K562 (cell line): ENCODE measurements around the gene PNMA8B. TPM values are rescaled to one million over a fixed set of nuclear protein-coding genes. Genes with fewer than 3 reads are reported as not detected.

ENCODE experiments used
- ATAC-seq: fragments of 200-7000 bp; cut with Tn5 transposase; 3 replicates; pipeline ENCODE4 v1.9.1; 2020; ENCODE audit warnings: moderate library complexity
- BruUV-seq: library from RNA; stranded (reverse); fragments of 400-500 nt; replicated peaks from 2 replicates; lab custom pipeline; 2021; lab: Mats Ljungman, UMichigan
- CTCF ChIA-PET: fragments of 300-600 bp; formaldehyde crosslinking; extraction: SDS; loops from one replicate; lab custom pipeline; 2021; ENCODE audit warnings: low intra/inter-chr PET ratio; lab: Yijun Ruan, JAX
- POLR2A ChIA-PET: fragments of 300-600, 350-650 bp; sonication (Branson Sonifier 250); formaldehyde crosslinking; extraction: SDS; loops from one replicate; lab custom pipeline; 2021; ENCODE audit warnings: antibody characterized with exemption, inconsistent platforms; lab: Yijun Ruan, JAX
- DNase-seq, 4 experiments: peaks; one replicate each; pipeline versions ENCODE4 v3.0.0 to v3.0.0-alpha.2; 2011 to 2018; ENCODE audit warnings: low spot score in 3 of 4, mixed read lengths in 3 of 4; ENCODE audit errors: extremely low read depth in 1 of 4
- FAIRE-seq: peaks from 2 replicates; lab custom pipeline; 2011; peaks lifted over from hg19 to GRCh38; lab: Jason Lieb, UNC
- H2AFZ ChIP-seq: 2 replicates; pipeline ENCODE4 v1.6.0; 2011; ENCODE audit warnings: low read depth, low read length, control low read depth, inconsistent platforms
- H3K27ac ChIP-seq: fragments of 200-600 bp; 3 replicates; pipeline ENCODE4 v1.8.0; 2011; ENCODE audit warnings: low read depth, mild to moderate bottlenecking, control low read depth, inconsistent platforms, low read length, moderate library complexity, mixed read lengths; ENCODE audit errors: extremely low read depth
- H3K27me3 ChIP-seq, 2 experiments: fragments of 300-600 bp in 1 of 2; 2 replicates in 1 of 2; 3 replicates in 1 of 2; pipeline versions ENCODE4 v1.6.0 to v1.8.0; 2011; ENCODE audit warnings: inconsistent platforms in 2 of 2, low read length in 2 of 2, mild to moderate bottlenecking in 1 of 2, mixed read lengths in 1 of 2, moderate library complexity in 1 of 2; ENCODE audit not compliant: control insufficient read depth in 2 of 2, insufficient read depth in 2 of 2
- H3K36me3 ChIP-seq: fragments of 300-600 bp; 3 replicates; pipeline ENCODE4 v1.8.0; 2011; ENCODE audit warnings: mild to moderate bottlenecking, low read length, inconsistent platforms; ENCODE audit not compliant: control insufficient read depth, insufficient read depth
- H3K4me1 ChIP-seq, 2 experiments: fragments of 200-600 bp in 1 of 2; replicated peaks in 1 of 2; 2 replicates in 1 of 2; 3 replicates in 1 of 2; pipeline versions ENCODE4 v1.5.1 to v1.8.0; 2011; ENCODE audit warnings: inconsistent platforms in 2 of 2, low read length in 2 of 2, mild to moderate bottlenecking in 1 of 2, mixed read lengths in 1 of 2, moderate library complexity in 1 of 2; ENCODE audit not compliant: control insufficient read depth in 2 of 2, insufficient read depth in 2 of 2
- H3K4me2 ChIP-seq: 2 replicates; pipeline ENCODE4 v1.6.1; 2011; ENCODE audit warnings: low read length, control low read depth, inconsistent platforms, mixed read lengths; ENCODE audit not compliant: insufficient read depth
- H3K4me3 ChIP-seq: fragments of 200-600 bp; sonication (generic), shearing (Covaris generic); 2 replicates; pipeline ENCODE4 v1.5.1; 2016; ENCODE audit warnings: control low read depth, inconsistent platforms
- H3K79me2 ChIP-seq: fragments of 200-600 bp; 3 replicates; pipeline ENCODE4 v1.8.0; 2011; ENCODE audit warnings: low read length, inconsistent platforms; ENCODE audit not compliant: control insufficient read depth, insufficient read depth
- H3K9ac ChIP-seq, 2 experiments: 2 replicates each; pipeline versions ENCODE4 v1.6.0 to v1.6.1; 2011; ENCODE audit warnings: low read depth in 2 of 2, low read length in 2 of 2, control low read depth in 1 of 2, inconsistent platforms in 1 of 2, mild to moderate bottlenecking in 1 of 2, mixed read lengths in 1 of 2; ENCODE audit not compliant: insufficient read depth in 1 of 2
- H3K9me1 ChIP-seq: one replicate; pipeline ENCODE4 v1.6.0; 2011; ENCODE audit warnings: inconsistent platforms, mild to moderate bottlenecking, low read length, moderate library complexity; ENCODE audit not compliant: control insufficient read depth, insufficient read depth
- H3K9me3 ChIP-seq: replicated peaks from 2 replicates; pipeline ENCODE4 v1.5.1; 2011; ENCODE audit warnings: low read depth, low read length, inconsistent platforms; ENCODE audit not compliant: control insufficient read depth, insufficient read depth
- H4K20me1 ChIP-seq: replicated peaks from 2 replicates; pipeline ENCODE4 v1.6.1; 2011; ENCODE audit warnings: low read length, inconsistent platforms, mixed read lengths; ENCODE audit not compliant: control insufficient read depth, insufficient read depth
- CBX1 ChIP-seq: sonication (generic); IDR thresholded peaks from 2 replicates; pipeline ENCODE4 v1.6.1; 2016; ENCODE audit warnings: antibody characterized with exemption, low read depth, mild to moderate bottlenecking
- CBX3 ChIP-seq, 2 experiments: IDR thresholded peaks; 1 replicate in 1 of 2; 2 replicates in 1 of 2; pipeline ENCODE4 v1.6.1; 2012; ENCODE audit warnings: inconsistent platforms in 2 of 2, low read length in 2 of 2, borderline replicate concordance in 1 of 2, control low read depth in 1 of 2
- DPF2 ChIP-seq: fragments of 450-650 bp; IDR thresholded peaks from 2 replicates; pipeline ENCODE4 v1.6.1; 2016
- ESRRB ChIP-seq: fragments of 250-450 bp; sonication (Bioruptor Pico); IDR thresholded peaks from 2 replicates; pipeline ENCODE4 v1.5.0; 2020; ENCODE audit warnings: mild to moderate bottlenecking, moderate library complexity, borderline replicate concordance
- FIP1L1 ChIP-seq: fragments of 200-400 bp; formaldehyde crosslinking; IDR thresholded peaks from 2 replicates; pipeline ENCODE4 v1.6.1; 2018; ENCODE audit warnings: mild to moderate bottlenecking, low read depth, low read length; ENCODE audit not compliant: poor library complexity, severe bottlenecking
- GTF2A2 ChIP-seq: IDR thresholded peaks from 2 replicates; pipeline ENCODE4 v1.6.1; 2016; ENCODE audit warnings: mild to moderate bottlenecking, missing genetic modification characterization, missing compliant biosample characterization
- HCFC1 ChIP-seq: IDR thresholded peaks from 2 replicates; pipeline ENCODE4 v1.6.1; 2012; ENCODE audit warnings: low read depth, low read length, improper control_type of control experiment
- KLF16 ChIP-seq: IDR thresholded peaks from 2 replicates; pipeline ENCODE4 v1.6.1; 2016; ENCODE audit warnings: antibody characterized with exemption
- LEF1 ChIP-seq: fragments of 450-650 bp; IDR thresholded peaks from 2 replicates; pipeline ENCODE4 v1.6.1; 2016; ENCODE audit warnings: mild to moderate bottlenecking
- SIN3B ChIP-seq: fragments of 450-650 bp; IDR thresholded peaks from 2 replicates; pipeline ENCODE4 v1.6.1; 2017; ENCODE audit warnings: low read depth, mild to moderate bottlenecking, moderate library complexity
- TAF15 ChIP-seq: fragments of 200-400 bp; formaldehyde crosslinking; IDR thresholded peaks from 2 replicates; pipeline ENCODE4 v1.6.1; 2017; ENCODE audit warnings: mild to moderate bottlenecking, low read depth, low read length, moderate library complexity
- TCF7L2 ChIP-seq: fragments of 150-350 bp; IDR thresholded peaks from 2 replicates; pipeline ENCODE4 v1.6.1; 2016; ENCODE audit warnings: low read depth, mild to moderate bottlenecking, low read length, moderate library complexity
- TSHZ1 ChIP-seq: fragments of 250-450 bp; sonication (Bioruptor Pico); IDR thresholded peaks from 2 replicates; pipeline ENCODE4 v1.4.0; 2020; ENCODE audit warnings: mild to moderate bottlenecking, moderate library complexity
- ZNF124 ChIP-seq: sonication (generic); formaldehyde crosslinking; IDR thresholded peaks from 2 replicates; pipeline ENCODE4 v1.8.1; 2022; ENCODE audit warnings: missing genetic modification reagents
- ZNF140 ChIP-seq: fragments of 250-450 bp; sonication (Bioruptor Pico); IDR thresholded peaks from 2 replicates; pipeline ENCODE4 v1.8.0; 2021; ENCODE audit warnings: moderate library complexity, mild to moderate bottlenecking, inconsistent platforms
- ZNF174 ChIP-seq: fragments of 250-450 bp; sonication (Bioruptor Pico); IDR thresholded peaks from 2 replicates; pipeline ENCODE4 v1.4.0; 2020; ENCODE audit warnings: mild to moderate bottlenecking
- ZNF282 ChIP-seq: sonication (generic); formaldehyde crosslinking; IDR thresholded peaks from 2 replicates; pipeline ENCODE4 v1.8.1; 2023; ENCODE audit warnings: missing genetic modification reagents
- WGBS: fragments of 100-300 bp; shearing (Covaris generic); methylation state at CpG from one replicate; pipeline ENCODE4 v1.1.6; 2016; ENCODE audit warnings: low coverage, mixed read lengths; ENCODE audit not compliant: insufficient coverage; ENCODE audit errors: missing lambda C conversion rate; 5-methylcytosine and 5-hydroxymethylcytosine counted together
- in situ Hi-C: fragments of 300-500 bp; cut with MboI; formaldehyde crosslinking; loops from 4 replicates; pipeline ENCODE4 v1.15.0; 2018; ENCODE audit warnings: inconsistent platforms, mixed read lengths
- intact Hi-C: fragments of 100-400 bp; cut with micrococcal nuclease; formaldehyde crosslinking; loops from 2 replicates; pipeline ENCODE4 v1.14.2; 2022
- polyA plus RNA-seq, 8 experiments: library from polyadenylated mRNA; depleted of rRNA in 4 of 8; stranded (reverse) in 5 of 8; unstranded in 3 of 8; fragments of >200 nt; fragmentation: Nextera tagmentation in 2 of 8; fragmentation: Illumina TruSeq in 1 of 8; extraction: Ambion mirVana in 2 of 8; extraction: Trizol in 1 of 8; gene quantifications; 2 replicates each; pipeline versions ENCODE4 v1.2.1 to v1.2.3, GENCODE V29; 2011 to 2014; ENCODE audit warnings: inconsistent platforms in 1 of 8, missing spikeins in 1 of 8
- total RNA-seq, 7 experiments: library from RNA; depleted of rRNA in 6 of 7; stranded (reverse); fragments of >200 nt in 6 of 7; fragmentation: Illumina TruSeq in 2 of 7; extraction: Trizol in 2 of 7; gene quantifications; 2 replicates each; pipeline versions ENCODE4 v1.2.1 to v1.2.3, GENCODE V29; 2011 to 2021; ENCODE audit warnings: low replicate concordance in 1 of 7
- TF ChIP-seq, protein P1 (sequence below): fragments of 450-650 bp; IDR thresholded peaks from 2 replicates; pipeline ENCODE4 v1.6.1; 2017; ENCODE audit warnings: antibody characterized with exemption, mild to moderate bottlenecking

The PNMA8B gene
- total and polyA plus RNA-seq, 9 of the 15 experiments (the other 6 are each of a cell fraction or from before 2014, with no cell fraction given) = not detected

DNA sequence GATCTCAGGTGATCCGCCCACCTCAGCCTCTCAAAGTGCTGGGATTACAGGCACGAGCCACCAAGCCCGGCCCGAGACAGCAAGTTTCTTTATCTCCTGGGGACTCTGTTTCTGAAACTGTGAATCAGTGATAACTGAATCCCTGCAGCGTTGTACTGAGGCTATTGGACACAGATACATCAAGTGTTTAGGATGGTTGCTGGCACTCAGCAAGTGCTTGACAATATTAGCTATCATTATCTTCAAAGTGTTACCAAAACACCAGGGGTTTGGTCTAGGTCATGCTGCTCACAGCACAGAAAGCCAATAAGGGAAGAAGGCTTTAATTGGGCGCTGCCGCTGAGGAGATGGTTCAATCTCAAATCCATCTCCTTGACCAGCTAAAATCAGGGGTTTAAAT is 46.4 kb downstream of the PNMA8B start:
- H4K20me1 ChIP-seq = no peaks in the 10 kb centered on the region
- no peak for ATAC-seq
- no peaks in the 10 kb centered on the region for H3K4me1 ChIP-seq
- POLR2A ChIA-PET = interaction anchor here (0.6 kb wide), 1 partner anchor 14 kb away, joined by 3 read pairs; no protein-coding TSS in a partner anchor
- intact Hi-C loops = no loop called here
- H3K27me3 ChIP-seq = peaks cover 18 to 34% of the 10 kb centered on the region in 2 experiments
- no peak overlapping the region for H3K9ac ChIP-seq
- no peak overlapping the region for H3K27ac ChIP-seq
- H3K9me3 ChIP-seq = peaks cover 2% of the 10 kb centered on the region
- no TSS peak for BruUV-seq
- no peak for FAIRE-seq
- no peak overlapping the region for H2AFZ ChIP-seq
- H3K79me2 ChIP-seq = no peaks in the 10 kb centered on the region
- DNase-seq = no peak
- H3K36me3 ChIP-seq = no peaks in the 10 kb centered on the region
- CTCF ChIA-PET = no interaction called here
- no peaks in the 10 kb centered on the region for H3K9me1 ChIP-seq
- no peak overlapping the region for H3K4me2 ChIP-seq
- TF ChIP-seq TAF15 = no peak
- TF ChIP-seq ZNF174 (CRISPR knock-in tag) = no peak
- no peak for TF ChIP-seq KLF16
- TF ChIP-seq DPF2 = no peak
- TF ChIP-seq CBX1 = no peak
- TF ChIP-seq, protein P1, sequence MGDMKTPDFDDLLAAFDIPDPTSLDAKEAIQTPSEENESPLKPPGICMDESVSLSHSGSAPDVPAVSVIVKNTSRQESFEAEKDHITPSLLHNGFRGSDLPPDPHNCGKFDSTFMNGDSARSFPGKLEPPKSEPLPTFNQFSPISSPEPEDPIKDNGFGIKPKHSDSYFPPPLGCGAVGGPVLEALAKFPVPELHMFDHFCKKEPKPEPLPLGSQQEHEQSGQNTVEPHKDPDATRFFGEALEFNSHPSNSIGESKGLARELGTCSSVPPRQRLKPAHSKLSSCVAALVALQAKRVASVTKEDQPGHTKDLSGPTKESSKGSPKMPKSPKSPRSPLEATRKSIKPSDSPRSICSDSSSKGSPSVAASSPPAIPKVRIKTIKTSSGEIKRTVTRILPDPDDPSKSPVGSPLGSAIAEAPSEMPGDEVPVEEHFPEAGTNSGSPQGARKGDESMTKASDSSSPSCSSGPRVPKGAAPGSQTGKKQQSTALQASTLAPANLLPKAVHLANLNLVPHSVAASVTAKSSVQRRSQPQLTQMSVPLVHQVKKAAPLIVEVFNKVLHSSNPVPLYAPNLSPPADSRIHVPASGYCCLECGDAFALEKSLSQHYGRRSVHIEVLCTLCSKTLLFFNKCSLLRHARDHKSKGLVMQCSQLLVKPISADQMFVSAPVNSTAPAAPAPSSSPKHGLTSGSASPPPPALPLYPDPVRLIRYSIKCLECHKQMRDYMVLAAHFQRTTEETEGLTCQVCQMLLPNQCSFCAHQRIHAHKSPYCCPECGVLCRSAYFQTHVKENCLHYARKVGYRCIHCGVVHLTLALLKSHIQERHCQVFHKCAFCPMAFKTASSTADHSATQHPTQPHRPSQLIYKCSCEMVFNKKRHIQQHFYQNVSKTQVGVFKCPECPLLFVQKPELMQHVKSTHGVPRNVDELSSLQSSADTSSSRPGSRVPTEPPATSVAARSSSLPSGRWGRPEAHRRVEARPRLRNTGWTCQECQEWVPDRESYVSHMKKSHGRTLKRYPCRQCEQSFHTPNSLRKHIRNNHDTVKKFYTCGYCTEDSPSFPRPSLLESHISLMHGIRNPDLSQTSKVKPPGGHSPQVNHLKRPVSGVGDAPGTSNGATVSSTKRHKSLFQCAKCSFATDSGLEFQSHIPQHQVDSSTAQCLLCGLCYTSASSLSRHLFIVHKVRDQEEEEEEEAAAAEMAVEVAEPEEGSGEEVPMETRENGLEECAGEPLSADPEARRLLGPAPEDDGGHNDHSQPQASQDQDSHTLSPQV = no peak
- TF ChIP-seq ZNF282 = no peak
- TF ChIP-seq ESRRB (CRISPR knock-in tag) = no peak
- no peak for TF ChIP-seq ZNF124
- TF ChIP-seq SIN3B = no peak
- TF ChIP-seq CBX3 (IDR thresholded peaks at IDR 0.05; ENCODE audit: borderline replicate concordance in 1 of 2, low read length in 2 of 2) = no peak
- no peak for TF ChIP-seq HCFC1
- TF ChIP-seq TCF7L2 = no peak
- no peak for TF ChIP-seq GTF2A2 (tag)
- no peak for TF ChIP-seq FIP1L1
- no peak for TF ChIP-seq TSHZ1 (CRISPR knock-in tag)
- TF ChIP-seq LEF1 = no peak
- no peak for TF ChIP-seq ZNF140
- no peak overlapping the region for H3K4me3 ChIP-seq
- 4% methylated on average over 7 of the region's 7 CpGs for WGBS
- in situ Hi-C loops = no loop called here
